SW 1271 (cell line): ENCODE data around the gene KIF26B.
"Not testable (repeated sequence)": the region's sequence is repeated elsewhere in the genome, so short reads cannot be mapped to it uniquely, and the experiment has no call there.

Experiments used
- DNase-seq, 2 experiments: peaks; one replicate each; lab custom pipeline; 2025; lab: John Stamatoyannopoulos, UW

KIF26B gene

GRCh38 chr1:245154429-245155271 lies at the start of gene KIF26B:
Gene KIF26B (plus strand): TSS chr1:245154985. CDS start chr1:245155425, 440 bp downstream.
- peak in 1 of 2 experiments; percentile 70 for DNase-seq

DNA sequence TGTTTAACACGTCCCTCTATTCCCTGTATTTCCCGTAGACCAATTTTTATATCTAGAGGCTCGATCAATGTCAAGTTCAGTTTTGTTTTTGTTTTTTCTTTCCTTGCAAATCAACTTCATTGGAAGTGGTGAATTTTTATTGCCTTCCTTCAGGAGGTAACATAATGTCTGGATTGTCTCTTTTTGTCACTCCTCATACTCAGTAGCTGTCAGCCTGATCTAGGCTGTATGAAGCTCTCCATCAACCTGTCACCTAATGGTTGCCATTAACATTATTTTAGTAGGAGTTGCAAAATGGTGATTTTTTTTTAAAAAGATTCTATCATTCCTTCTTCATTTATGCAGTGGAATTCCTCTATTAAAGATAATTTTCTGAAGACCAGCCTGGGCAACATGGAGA lies 49.7 kb upstream of the KIF26B start:
- DNase-seq, result no peak

DNA sequence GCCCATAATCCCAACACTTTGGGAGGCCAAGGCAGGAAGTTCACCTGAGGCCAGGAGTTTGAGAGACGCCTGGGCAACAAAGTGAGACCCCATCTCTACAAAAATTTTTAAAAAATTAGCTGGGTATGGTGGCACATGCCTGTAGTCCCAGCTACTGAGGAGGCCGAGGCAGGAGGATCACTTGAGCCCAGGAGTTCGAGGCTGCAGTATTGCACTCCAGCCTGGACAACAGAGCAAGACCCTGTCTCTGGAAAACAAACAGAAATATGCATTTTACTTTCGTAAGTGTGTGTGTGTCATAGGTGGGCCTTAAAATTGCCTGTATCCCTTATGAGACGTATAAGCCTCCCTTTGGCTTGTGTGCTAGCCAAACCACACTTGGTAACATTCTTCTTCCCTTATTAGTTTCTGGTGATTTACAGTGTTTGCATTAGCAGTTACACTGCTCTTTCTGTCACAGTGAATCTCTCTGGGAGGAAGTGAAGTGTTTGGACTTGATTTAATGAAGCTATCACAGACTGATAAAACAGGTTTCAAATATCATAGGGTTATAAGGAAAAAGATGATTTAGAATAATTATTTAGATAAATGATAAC lies 48.9 kb upstream of the KIF26B start:
- DNase-seq, result no peak

DNA sequence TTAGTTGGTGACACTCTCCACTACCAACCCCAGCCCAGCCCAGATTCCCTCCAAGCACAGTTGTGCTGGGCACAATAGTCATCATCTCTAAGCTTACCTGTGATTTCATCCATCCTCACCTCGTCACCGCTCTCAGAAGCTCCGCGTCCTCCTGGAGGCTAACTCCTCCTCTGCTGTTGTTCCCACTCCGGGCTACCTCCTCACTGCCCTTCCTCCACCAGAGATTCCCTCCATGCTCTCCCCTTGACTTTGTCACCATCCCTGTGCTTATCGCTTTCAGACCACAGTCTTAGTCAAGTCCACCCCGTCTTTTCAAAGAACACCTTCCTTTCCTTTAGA lies 47.0 kb upstream of the KIF26B start:
- DNase-seq, result no peak

DNA sequence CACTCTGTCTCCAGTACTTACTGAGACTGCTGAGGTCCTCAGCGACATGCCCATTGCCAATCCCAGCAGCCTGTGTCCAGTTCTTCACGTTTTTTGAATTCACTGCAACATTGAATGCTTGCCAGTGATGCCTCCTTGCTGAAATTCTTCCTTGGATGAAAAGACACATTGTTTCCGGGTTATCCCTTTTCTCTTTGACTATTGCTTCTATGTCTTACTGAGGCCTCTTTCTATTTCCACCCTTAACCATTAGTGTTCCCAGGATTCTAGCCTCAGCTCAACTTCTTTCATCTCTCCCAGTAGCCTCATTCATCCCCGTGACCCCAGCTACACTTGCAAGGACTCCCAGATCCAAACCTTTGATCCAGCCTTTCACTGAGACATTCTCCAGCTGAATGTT lies 46.5 kb upstream of the KIF26B start:
- DNase-seq, result no peak

- no peak for DNase-seq
These were observed 45.9 kb upstream of the KIF26B start for GRCh38 chr1:245108909-245109308.

- DNase-seq, result no peak
These were observed 44.4 kb upstream of the KIF26B start for GRCh38 chr1:245110406-245110805.

GRCh38 chr1:245111073-245111472 lies 43.7 kb upstream of the KIF26B start:
- DNase-seq, result no peak

DNA sequence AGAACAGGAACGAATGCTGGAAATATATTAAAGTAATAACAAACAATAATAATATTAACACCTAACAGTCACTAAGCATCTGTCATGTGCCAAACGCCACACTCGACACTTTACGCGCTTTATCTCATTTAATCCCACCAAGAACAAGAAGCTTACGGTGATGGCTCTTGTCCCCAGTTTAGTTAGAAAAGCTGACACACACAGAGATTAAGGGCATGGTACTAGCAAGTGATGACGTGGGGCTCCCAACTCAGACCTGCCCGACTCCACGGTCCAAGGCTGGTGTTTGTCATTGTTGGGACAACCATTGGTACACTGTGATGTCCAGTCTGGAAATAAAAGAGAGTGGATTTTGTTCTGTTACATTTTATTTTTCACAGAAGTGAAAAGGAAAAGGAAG lies 41.1 kb upstream of the KIF26B start:
- DNase-seq, result no peak

DNA sequence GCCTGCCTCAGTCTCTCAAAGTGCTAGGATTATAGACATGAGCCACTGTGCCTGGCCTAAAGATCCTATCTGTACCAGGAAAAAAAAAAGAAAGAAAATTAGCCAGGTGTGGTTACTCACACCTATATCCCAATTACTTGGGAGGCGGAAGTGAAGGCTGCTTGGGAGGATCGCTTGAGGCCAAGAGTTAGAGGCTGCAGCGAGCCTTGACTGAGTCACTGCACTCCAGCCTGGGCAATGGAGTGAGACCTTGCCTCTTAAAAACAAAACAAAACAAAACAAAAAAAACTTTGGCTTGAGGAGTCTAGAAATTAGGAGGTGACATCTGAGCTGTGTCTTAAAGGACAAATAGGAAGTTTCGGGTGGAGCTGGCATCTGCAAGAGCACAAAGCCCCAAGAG lies 38.7 kb upstream of the KIF26B start:
- DNase-seq, result no peak

- DNase-seq, result no peak
These were observed 38.0 kb upstream of the KIF26B start for GRCh38 chr1:245116751-245117150.

GRCh38 chr1:245118066-245118465 lies 36.7 kb upstream of the KIF26B start:
- DNase-seq, result no peak

GRCh38 chr1:245118806-245119205 lies 36.0 kb upstream of the KIF26B start:
- no peak for DNase-seq

DNA sequence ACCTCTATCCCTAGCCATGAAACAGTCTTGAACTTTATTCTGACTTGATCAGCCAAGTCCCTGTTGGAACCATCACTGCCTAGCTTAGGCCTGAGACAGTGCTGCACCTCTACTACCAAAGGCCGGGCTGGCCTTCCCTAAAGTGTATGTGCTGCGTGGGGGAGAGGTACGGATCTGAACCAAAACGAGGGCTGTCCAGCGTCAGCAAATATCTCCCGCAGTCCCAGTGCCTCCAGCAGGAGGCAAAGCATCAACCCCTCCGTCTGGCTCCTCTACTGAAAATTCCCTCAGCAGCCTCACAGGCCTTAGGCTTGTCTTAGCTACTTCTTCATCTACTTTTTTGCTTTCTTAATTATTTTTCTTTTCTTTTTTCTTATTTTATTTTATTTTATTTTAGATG lies 33.3 kb upstream of the KIF26B start:
- no peak for DNase-seq

- no peak for DNase-seq
These were observed 30.5 kb upstream of the KIF26B start for GRCh38 chr1:245124241-245124640.

- DNase-seq, result no peak
These were observed 30.1 kb upstream of the KIF26B start for GRCh38 chr1:245124644-245125043.

DNA sequence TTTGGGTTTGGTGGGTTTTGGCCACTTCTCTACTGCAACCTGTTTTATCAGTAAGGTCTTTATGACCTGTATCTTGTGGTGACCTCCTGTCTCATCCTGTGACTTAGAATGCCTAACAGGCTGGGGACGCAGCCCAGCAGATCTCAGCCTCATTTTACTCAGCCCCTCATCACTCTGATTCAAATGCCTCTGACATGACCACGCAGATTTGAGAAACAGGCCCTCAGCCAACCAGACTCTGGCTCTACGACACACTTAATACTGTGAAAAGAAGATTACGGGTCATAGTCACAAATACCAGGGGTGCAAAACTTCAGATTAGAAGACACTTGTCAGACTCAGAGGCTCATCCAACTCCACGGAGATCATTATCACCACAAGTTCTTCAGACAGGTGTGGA lies 28.3 kb upstream of the KIF26B start:
- no peak for DNase-seq

DNA sequence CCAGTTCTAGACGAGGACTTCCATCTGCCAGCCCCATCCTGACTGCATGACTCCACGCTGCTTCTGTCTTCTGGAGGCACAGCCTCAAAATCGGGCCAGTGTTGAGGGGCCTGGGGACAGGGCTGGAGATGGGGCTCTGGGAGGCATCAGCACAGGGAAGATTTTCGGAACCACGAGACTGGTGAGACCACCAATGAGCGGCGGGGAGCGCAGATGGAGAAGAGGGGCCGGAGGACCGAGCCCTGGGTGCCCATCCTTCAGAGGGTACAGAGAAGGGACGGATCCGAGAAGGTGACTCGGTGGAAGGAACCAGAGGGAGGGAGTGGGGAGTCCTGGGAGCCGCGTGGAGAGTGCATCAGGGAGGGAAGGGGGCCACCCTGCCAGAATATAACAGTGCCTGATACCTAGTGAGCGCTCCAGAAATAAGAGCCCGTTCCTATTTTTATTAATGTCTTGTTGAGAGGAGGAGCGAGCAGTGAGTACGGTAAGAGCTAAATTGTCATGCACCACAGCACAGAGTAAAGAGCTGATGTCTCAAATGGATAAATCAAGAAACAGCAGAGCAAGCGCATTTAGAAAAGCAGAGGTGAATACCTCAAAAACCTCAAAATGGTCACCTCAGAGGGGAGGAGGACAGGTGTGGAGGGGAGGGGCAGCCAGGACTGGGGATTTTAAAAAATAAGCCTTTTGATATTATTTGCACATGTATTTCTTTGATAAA lies 26.2 kb upstream of the KIF26B start:
- no peak for DNase-seq

DNA sequence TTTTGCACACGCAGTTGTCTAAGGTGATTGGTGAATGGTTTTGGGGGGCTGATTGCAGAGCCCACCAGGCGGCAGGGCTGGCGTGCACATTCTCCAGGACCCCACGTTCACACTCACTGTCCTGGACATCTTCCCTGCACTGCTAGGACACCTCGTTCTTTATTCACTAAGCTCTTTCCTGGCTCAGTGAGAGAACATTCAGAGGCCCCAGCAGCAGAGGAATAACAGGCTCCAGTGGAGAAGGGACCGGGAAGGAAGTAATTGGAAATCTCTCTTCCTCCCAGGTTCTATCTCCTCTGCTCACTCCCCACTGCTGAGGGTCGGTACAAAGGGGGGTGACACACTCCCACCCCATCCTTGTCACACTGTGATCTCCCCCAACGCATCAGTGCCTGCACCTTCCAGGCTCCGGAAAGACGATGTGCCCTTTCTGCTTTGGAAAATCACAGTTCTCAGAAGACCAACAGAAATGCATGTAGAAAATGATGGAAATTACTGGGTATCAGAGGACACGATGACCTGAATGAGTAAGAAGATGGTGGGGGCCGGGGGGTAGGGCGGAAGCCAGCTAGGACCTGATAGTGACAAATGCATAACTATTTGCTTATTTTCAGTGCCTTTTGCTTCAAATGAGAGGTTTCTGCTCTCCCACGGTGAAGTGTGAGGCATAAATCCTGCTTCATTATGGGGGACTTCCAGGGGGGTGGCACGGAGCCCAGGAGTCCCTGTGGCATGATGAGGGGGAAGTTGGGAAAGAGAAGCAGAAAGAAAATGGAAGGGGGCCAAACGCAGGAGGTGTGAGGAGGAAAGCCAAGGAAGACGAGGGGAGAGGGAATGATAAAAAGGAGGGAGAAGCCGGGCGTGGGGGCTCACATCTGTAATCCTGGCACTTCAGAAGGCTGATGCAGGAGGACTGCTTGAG lies 25.2 kb upstream of the KIF26B start:
- DNase-seq, result no peak

- not testable (repeated sequence) for DNase-seq
These were observed 24.3 kb upstream of the KIF26B start for GRCh38 chr1:245130281-245131025.

- DNase-seq, result no peak
These were observed 23.8 kb upstream of the KIF26B start for GRCh38 chr1:245131026-245131393.
